Amygdala (tissue), 56 donors: ENCODE data around the gene PAQR5.
"Not testable (repeated sequence)": the region's sequence is repeated elsewhere in the genome, so short reads cannot be mapped to it uniquely, and the experiment has no call there.

Source experiments
- DNase-seq, 56 donors: peaks; one replicate each; lab custom pipeline; 2025; lab: John Stamatoyannopoulos, UW

PAQR5 gene

GRCh38 chr15:69413822-69414700 lies 115.3 kb downstream of the PAQR5 start, which contains the start of gene KIF23:
Gene KIF23 (plus strand): TSS chr15:69414349. CDS start chr15:69414466, 117 bp downstream.
- DNase-seq: peak in 54 of 56 donors; percentile 8 to 89 (median 65)

DNA sequence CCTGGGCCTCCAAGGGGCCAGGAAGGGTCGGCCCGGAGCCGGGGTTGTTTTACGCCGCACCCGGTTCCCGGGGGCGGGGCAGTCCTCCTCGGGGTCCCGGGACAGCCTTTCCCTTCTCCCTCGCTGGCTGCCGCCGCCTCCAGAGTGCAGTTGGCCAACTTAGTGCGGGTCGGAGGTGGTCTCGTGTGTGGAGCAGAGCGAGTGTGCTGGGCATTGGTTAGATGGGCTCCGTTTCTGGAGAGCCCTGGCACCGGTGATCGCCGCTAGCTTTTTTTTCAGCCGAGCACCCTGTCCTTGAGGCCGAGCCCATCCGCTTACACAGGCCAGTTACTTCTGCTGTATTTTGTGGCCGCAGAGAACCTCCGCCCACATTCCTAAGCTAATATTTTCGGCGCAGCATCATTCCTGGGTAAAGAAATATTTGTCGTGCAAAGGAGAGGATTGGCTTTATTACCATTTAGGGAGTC lies 116.0 kb downstream of the PAQR5 start:
- DNase-seq: no peak

- no peak for DNase-seq
These were observed 116.7 kb downstream of the PAQR5 start for GRCh38 chr15:69415381-69415780.

GRCh38 chr15:69417581-69417980 lies 118.9 kb downstream of the PAQR5 start:
- DNase-seq: no peak

DNA sequence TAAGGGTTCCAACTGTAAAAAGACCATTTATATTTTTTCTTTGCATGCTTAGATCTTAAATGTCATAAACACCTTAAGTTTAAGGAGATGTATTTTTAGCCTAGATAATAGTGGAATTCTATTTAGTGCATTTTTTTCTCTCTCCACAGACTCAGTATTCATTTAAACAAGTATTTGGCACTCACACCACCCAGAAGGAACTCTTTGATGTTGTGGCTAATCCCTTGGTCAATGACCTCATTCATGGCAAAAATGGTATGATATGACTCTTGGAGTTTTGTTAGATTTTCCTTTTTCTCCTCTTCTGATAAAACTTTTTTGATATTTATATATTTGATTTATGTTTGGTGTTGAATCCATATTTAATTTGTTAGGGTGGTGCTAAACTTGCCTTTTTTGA lies 122.8 kb downstream of the PAQR5 start:
- no peak for DNase-seq

DNA sequence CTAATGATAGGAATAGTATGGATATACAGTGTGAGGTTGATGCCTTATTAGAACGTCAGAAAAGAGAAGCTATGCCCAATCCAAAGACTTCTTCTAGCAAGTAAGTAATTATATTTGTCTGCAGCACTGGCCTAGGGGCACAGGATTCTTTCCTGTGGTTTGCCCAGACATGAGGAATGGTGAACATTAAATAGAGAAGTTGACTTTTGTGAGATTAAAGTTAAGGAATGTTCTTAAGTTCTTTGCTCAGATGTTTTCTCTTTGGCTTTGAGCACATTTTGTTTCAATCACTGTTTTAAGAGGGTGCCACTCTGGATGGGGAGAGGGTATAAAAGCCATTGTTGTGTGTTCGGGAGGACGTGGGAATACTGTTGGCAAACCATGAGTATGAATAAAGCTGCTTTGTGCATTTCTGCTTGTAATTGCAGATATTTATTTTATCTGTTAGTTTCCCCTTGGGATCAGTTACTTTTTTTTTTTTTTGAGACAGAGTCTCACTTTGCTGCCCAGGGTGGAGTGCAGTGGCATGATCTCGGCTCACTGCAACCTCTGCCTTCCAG lies 123.7 kb downstream of the PAQR5 start:
- DNase-seq: no peak

DNA sequence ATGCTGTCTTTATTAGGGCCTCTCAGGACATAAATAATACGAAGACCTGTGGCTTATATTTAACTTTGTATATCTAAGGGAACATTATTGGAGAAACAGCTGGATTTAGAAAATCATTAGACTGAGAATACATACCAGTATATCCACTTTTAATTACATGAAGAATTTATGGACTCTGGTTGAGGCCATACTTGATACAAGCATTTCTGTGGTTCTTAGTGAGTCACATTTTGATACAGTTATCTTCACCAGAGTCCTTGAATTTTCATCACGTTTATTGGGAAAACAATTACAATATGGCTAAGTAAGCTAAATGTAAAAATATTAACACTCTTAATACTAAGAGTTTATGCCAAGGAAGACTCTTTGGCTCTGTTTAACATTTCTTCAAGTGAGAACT lies 125.3 kb downstream of the PAQR5 start:
- DNase-seq: no peak

GRCh38 chr15:69424748-69425413 lies 126.2 kb downstream of the PAQR5 start:
- DNase-seq: no peak

DNA sequence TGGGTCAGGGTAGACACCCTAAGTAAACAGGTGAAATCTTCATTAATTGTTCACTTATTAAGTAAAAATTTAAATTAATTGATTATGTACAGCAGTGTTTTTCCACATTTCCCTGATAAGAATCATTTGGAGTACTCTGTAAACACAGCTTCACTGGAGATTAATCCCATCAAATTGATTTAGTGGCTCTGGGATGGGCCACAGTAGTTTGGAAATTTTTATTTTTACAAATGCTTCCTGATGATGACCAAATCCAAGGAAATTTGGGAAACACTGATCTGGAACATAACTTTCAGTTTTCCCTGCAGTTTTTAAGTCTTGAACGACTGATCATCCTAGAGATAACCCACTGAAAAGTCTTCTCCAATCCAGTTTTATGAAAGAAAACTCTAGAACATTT lies 135.1 kb downstream of the PAQR5 start:
- no peak for DNase-seq

- no peak for DNase-seq
These were observed 135.5 kb downstream of the PAQR5 start for GRCh38 chr15:69434238-69434637.

GRCh38 chr15:69434679-69435078 lies 136.0 kb downstream of the PAQR5 start:
- DNase-seq: no peak

GRCh38 chr15:69435985-69436384 lies 137.3 kb downstream of the PAQR5 start:
- no peak for DNase-seq

DNA sequence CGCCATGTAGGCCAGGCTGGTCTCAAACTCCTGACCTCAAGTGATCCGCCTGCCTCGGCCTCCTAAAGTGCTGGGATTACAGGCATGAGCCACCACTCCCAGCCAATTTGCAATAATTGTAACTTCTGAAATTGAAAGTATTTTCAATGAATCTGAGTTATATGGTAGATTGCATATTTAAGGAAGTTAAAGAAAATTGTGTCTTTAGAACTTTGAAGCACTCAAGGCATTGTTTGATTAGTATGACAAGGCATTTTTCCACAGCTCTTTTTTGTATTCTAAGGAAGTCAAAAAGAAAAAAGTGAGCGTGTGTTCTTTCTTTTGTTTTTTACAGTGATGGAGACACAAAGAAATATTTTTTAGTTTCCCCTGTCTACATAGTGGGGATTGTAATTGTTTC lies 138.2 kb downstream of the PAQR5 start:
- no peak for DNase-seq

GRCh38 chr15:69439623-69440022 lies 140.9 kb downstream of the PAQR5 start:
- DNase-seq: no peak

- no peak for DNase-seq
These were observed 144.4 kb downstream of the PAQR5 start for GRCh38 chr15:69443032-69443611.

GRCh38 chr15:69444686-69445085 lies 146.0 kb downstream of the PAQR5 start:
- no peak for DNase-seq

DNA sequence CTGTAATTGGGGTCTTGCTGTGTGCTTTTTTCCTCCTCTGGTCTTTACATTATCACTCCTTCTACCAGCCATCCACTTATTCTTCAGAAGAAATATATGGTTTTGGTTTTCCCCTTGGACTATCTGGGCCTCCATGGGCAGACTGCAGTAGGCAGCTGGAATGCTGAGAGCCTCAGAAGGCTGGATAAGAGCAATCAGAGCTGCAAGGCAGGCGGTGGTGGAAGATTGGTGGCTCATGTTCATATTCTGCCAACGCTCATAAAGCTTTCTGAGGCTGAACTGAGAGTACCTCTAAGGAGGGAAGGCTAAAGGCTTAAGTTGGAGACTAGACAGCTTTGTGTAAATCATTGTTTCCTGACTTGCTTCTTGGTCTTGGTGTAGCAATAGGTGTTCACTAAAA lies 148.2 kb downstream of the PAQR5 start:
- no peak for DNase-seq

DNA sequence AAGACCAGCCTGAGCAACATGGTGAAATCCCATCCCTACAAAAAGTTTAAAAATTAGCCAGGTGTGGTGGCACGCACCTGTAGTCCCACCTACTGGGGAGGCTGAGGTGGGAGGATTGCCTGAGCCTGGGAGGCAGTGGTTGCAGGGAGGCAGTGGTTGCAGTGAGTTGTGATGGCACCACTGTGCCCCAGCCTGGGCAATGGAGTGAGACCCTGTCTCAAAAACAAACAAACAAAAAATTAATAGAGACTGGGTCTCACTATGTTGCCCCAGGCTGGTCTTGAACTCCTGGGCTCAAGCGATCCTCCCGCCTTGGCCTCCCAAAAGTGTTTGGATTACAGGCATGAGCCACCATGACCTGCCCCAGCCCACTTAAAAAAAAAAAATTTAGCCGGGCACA lies 151.5 kb downstream of the PAQR5 start:
- DNase-seq: not testable (repeated sequence)

- DNase-seq: no peak
These were observed 152.4 kb downstream of the PAQR5 start for GRCh38 chr15:69450968-69451695.

- DNase-seq: peak in 12 of 56 donors; percentile 11 to 82 (median 52)
These were observed 153.4 kb downstream of the PAQR5 start for GRCh38 chr15:69451951-69452691.
